Measurements from ENCODE around the gene CBLC.

CBLC gene, protein sequence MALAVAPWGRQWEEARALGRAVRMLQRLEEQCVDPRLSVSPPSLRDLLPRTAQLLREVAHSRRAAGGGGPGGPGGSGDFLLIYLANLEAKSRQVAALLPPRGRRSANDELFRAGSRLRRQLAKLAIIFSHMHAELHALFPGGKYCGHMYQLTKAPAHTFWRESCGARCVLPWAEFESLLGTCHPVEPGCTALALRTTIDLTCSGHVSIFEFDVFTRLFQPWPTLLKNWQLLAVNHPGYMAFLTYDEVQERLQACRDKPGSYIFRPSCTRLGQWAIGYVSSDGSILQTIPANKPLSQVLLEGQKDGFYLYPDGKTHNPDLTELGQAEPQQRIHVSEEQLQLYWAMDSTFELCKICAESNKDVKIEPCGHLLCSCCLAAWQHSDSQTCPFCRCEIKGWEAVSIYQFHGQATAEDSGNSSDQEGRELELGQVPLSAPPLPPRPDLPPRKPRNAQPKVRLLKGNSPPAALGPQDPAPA

DNA sequence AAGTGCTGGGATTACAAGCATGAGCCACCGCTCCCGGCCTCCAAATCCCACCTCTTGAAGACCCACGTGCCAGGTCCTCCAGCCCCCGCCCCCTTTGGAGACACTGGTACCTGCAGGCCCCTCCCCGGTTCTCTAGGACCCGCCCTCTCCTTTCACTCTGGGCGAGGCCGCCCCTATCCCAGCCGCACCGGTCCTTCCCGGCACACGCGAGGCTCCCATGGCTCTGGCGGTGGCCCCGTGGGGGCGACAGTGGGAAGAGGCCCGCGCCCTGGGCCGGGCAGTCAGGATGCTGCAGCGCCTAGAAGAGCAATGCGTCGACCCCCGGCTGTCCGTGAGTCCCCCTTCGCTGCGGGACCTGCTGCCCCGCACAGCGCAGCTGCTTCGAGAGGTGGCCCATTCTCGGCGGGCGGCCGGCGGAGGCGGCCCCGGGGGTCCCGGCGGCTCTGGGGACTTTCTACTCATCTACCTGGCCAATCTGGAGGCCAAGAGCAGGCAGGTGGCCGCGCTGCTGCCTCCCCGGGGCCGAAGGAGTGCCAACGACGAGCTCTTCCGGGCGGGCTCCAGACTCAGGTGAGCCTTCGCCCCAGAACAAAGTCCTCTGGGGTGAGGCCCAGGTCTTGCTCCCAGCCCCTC, at the start of gene CBLC:
Gene CBLC, plus strand, starts transcription at position 176 of the 633 bp plus-strand sequence. Its CDS starts 42 bp downstream, at position 218.
- no peak for TF ChIP-seq CTCF (conservative IDR thresholded peaks at IDR 0.05; ENCODE audit: control insufficient read depth, insufficient read depth, low read depth, low read length)
- no peak for DNase-seq (ENCODE audit: low read depth)
- H3K4me3 ChIP-seq (ENCODE audit: control insufficient read depth, low read depth, low read length): no peak within 1 kb of the TSS

DNA sequence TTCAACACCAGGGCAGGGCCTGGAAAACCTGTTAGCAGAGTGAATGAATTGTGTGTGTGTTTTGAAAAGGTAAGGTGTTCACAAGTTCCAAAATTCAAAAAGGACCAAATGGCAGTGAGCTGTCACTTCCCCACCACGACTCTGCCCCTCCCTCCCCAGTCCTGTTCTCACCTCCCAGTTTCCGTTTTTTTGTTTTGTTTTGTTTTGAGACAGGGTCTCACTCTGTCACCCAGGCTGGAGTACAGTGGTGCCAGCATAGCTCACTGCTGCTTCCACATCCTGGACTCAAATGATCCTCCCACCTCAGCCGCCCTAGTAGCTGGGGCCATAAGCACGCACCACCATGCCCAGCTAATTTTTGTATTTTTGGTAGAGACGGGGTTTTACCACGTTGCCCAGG, 49.5 kb upstream of the CBLC start:
- no peak for TF ChIP-seq CTCF (conservative IDR thresholded peaks at IDR 0.05; ENCODE audit: control insufficient read depth, insufficient read depth, low read depth, low read length)

GRCh38 chr19:44729516-44730033, 48.1 kb upstream of the CBLC start:
- H3K4me3 ChIP-seq (ENCODE audit: control insufficient read depth, low read depth, low read length): no peak overlapping the region
- DNase-seq (ENCODE audit: low read depth): no peak
- no peak for TF ChIP-seq CTCF (conservative IDR thresholded peaks at IDR 0.05; ENCODE audit: control insufficient read depth, insufficient read depth, low read depth, low read length)

More for the DNA sequence above, 49.5 kb upstream of the CBLC start:
- no peak for DNase-seq (ENCODE audit: low read depth)
- H3K4me3 ChIP-seq (ENCODE audit: control insufficient read depth, low read depth, low read length): no peak overlapping the region

- TF ChIP-seq CTCF (conservative IDR thresholded peaks at IDR 0.05; ENCODE audit: control insufficient read depth, insufficient read depth, low read depth, low read length): no peak
- H3K4me3 ChIP-seq (ENCODE audit: control insufficient read depth, low read depth, low read length): no peak overlapping the region
- DNase-seq (ENCODE audit: low read depth): no peak
Measured at GRCh38 chr19:44731081-44731480, 46.6 kb upstream of the CBLC start.

GRCh38 chr19:44731622-44732021, 46.1 kb upstream of the CBLC start:
- TF ChIP-seq CTCF (conservative IDR thresholded peaks at IDR 0.05; ENCODE audit: control insufficient read depth, insufficient read depth, low read depth, low read length): no peak
- no peak for DNase-seq (ENCODE audit: low read depth)
- H3K4me3 ChIP-seq (ENCODE audit: control insufficient read depth, low read depth, low read length): no peak overlapping the region

GRCh38 chr19:44732235-44733014, 45.3 kb upstream of the CBLC start:
- TF ChIP-seq CTCF (conservative IDR thresholded peaks at IDR 0.05; ENCODE audit: control insufficient read depth, insufficient read depth, low read depth, low read length): no peak
- no peak overlapping the region for H3K4me3 ChIP-seq (ENCODE audit: control insufficient read depth, low read depth, low read length)
- no peak for DNase-seq (ENCODE audit: low read depth)

Data from fibroblast of mammary gland (primary cell).